Neural cell (in vitro differentiated cells): ENCODE measurements around the gene NDUFA11. TPM values are rescaled to one million over a fixed set of nuclear protein-coding genes. Genes with fewer than 3 reads are reported as not detected.

Experiments used
- H2AFZ ChIP-seq: fragments of 200-600, 300-800 bp; sonication (generic), shearing (Covaris generic); 2 replicates; pipeline ENCODE4 v1.6.0; 2014; ENCODE audit warnings: low read depth, mild to moderate bottlenecking, antibody characterized with exemption, low read length, moderate library complexity
- H3F3A ChIP-seq: fragments of 200-600 bp; shearing (Covaris generic); 2 replicates; pipeline ENCODE4 v1.6.1; 2016; ENCODE audit warnings: mild to moderate bottlenecking, moderate library complexity, mixed read lengths, antibody characterized with exemption, low read length; ENCODE audit not compliant: insufficient read depth, poor library complexity, severe bottlenecking
- H3K27ac ChIP-seq: fragments of 200-600, 300-800 bp; sonication (generic), shearing (Covaris generic); 2 replicates; pipeline ENCODE4 v1.5.1; 2014; ENCODE audit warnings: mild to moderate bottlenecking, low read length, moderate library complexity
- H3K27me3 ChIP-seq: fragments of 300-800, 200-600 bp; sonication (generic), shearing (Covaris generic); 2 replicates; pipeline ENCODE4 v1.6.0; 2014; ENCODE audit warnings: mild to moderate bottlenecking, low read depth, low read length, moderate library complexity; ENCODE audit not compliant: insufficient read depth
- H3K36me3 ChIP-seq: fragments of 300-800, 200-600 bp; sonication (generic), shearing (Covaris generic); 2 replicates; pipeline ENCODE4 v1.5.1; 2014; ENCODE audit warnings: mild to moderate bottlenecking, antibody characterized with exemption, low read length, moderate library complexity; ENCODE audit not compliant: insufficient read depth
- H3K4me2 ChIP-seq: fragments of 300-800, 200-600 bp; sonication (generic), shearing (Covaris generic); 2 replicates; pipeline ENCODE4 v1.6.0; 2014; ENCODE audit warnings: mild to moderate bottlenecking, low read length
- H3K4me3 ChIP-seq: fragments of 300-800, 200-600 bp; sonication (generic), shearing (Covaris generic); 2 replicates; pipeline ENCODE4 v1.5.1; 2014; ENCODE audit warnings: mild to moderate bottlenecking, low read length, moderate library complexity
- H3K79me2 ChIP-seq: fragments of 200-600 bp; shearing (Covaris generic); replicated peaks from 2 replicates; pipeline ENCODE4 v1.6.0; 2014; ENCODE audit warnings: mild to moderate bottlenecking, low read length, moderate library complexity; ENCODE audit not compliant: insufficient read depth
- H3K9ac ChIP-seq: fragments of 300-800, 200-600 bp; sonication (generic), shearing (Covaris generic); 2 replicates; pipeline ENCODE4 v1.6.1; 2016; ENCODE audit warnings: mild to moderate bottlenecking, low read length, mixed read lengths
- H3K9me2 ChIP-seq: fragments of 200-600 bp; shearing (Covaris generic); 2 replicates; pipeline ENCODE4 v1.6.1; 2016; ENCODE audit warnings: mild to moderate bottlenecking, low read length, mixed read lengths; ENCODE audit not compliant: insufficient read depth
- H3K9me3 ChIP-seq: fragments of 200-600, 300-800 bp; sonication (generic), shearing (Covaris generic); 2 replicates; pipeline ENCODE4 v1.6.1; 2016; ENCODE audit warnings: mild to moderate bottlenecking, mixed run types, low read length, moderate library complexity, mixed read lengths
- H4K20me1 ChIP-seq: fragments of 200-600 bp; shearing (Covaris generic); 2 replicates; pipeline ENCODE4 v1.6.1; 2016; ENCODE audit warnings: mild to moderate bottlenecking, mixed run types; ENCODE audit not compliant: insufficient read depth
- CTCF ChIP-seq: fragments of 450-650 bp; IDR thresholded peaks from 2 replicates; pipeline ENCODE4 v1.5.1; 2014; ENCODE audit warnings: antibody characterized with exemption, mild to moderate bottlenecking, moderate library complexity; ENCODE audit not compliant: poor library complexity, severe bottlenecking
- EP300 ChIP-seq: fragments of 450-650 bp; conservative IDR thresholded peaks from 2 replicates; pipeline ENCODE4 v1.6.1; 2014; ENCODE audit warnings: antibody characterized with exemption, mild to moderate bottlenecking, moderate library complexity; ENCODE audit not compliant: poor library complexity, severe bottlenecking
- EZH2 ChIP-seq: fragments of 200-600, 300-800 bp; shearing (Covaris generic), sonication (generic); IDR thresholded peaks from 2 replicates; pipeline ENCODE4 v1.6.1; 2014; ENCODE audit warnings: antibody characterized with exemption, low read length, borderline replicate concordance, mild to moderate bottlenecking; ENCODE audit not compliant: insufficient read depth, poor library complexity, severe bottlenecking
- MXI1 ChIP-seq: fragments of 450-650 bp; conservative IDR thresholded peaks from 2 replicates; pipeline ENCODE4 v1.6.1; 2014; ENCODE audit warnings: antibody characterized with exemption, mild to moderate bottlenecking; ENCODE audit not compliant: poor library complexity, severe bottlenecking
- POLR2AphosphoS5 ChIP-seq: IDR thresholded peaks from 2 replicates; pipeline ENCODE4 v1.6.1; 2012
- RAD21 ChIP-seq: fragments of 450-650 bp; conservative IDR thresholded peaks from 2 replicates; pipeline ENCODE4 v1.6.1; 2014; ENCODE audit warnings: antibody characterized with exemption, mild to moderate bottlenecking, moderate library complexity
- SMC3 ChIP-seq: fragments of 450-650 bp; conservative IDR thresholded peaks from 2 replicates; pipeline ENCODE4 v1.6.1; 2014; ENCODE audit warnings: antibody characterized with exemption, mild to moderate bottlenecking, moderate library complexity; ENCODE audit not compliant: poor library complexity
- TAF1 ChIP-seq: IDR thresholded peaks from 2 replicates; pipeline ENCODE4 v1.6.1; 2012; ENCODE audit warnings: low read depth
- polyA plus RNA-seq: library from polyadenylated mRNA; depleted of rRNA; stranded (reverse); fragments of >200 nt; gene quantifications from 2 replicates; pipeline ENCODE4 v1.2.3, GENCODE V29; 2014
- TF ChIP-seq, protein P1 (sequence below): IDR thresholded peaks from 2 replicates; pipeline ENCODE4 v1.6.1; 2012; ENCODE audit warnings: borderline replicate concordance

Gene NDUFA11
- polyA plus RNA-seq, 1 donor from 2014 or later, result 594 TPM

- no peaks in the 10 kb centered on the region for H3K27me3 ChIP-seq
These were observed 11.6 kb upstream of the NDUFA11 start for GRCh38 chr19:5914946-5915781.

DNA sequence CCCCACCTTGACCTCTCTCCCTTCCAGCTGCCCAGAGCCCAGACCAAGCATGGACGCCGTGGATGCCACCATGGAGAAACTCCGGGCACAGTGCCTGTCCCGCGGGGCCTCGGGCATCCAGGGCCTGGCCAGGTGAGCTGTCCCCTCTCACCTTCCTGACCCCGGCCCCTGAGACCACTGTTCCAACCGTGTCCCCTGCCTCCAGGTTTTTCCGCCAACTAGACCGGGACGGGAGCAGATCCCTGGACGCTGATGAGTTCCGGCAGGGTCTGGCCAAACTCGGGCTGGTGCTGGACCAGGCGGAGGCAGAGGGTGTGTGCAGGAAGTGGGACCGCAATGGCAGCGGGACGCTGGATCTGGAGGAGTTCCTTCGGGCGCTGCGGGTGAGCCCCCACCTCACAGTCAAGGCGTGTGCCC, 10.8 kb upstream of the NDUFA11 start:
- no peaks in the 10 kb centered on the region for H4K20me1 ChIP-seq
- no peaks in the 10 kb centered on the region for H3K9me3 ChIP-seq
- no peak overlapping the region for H3K9ac ChIP-seq
- no peaks in the 10 kb centered on the region for H3K79me2 ChIP-seq
- no peaks in the 10 kb centered on the region for H3K36me3 ChIP-seq
- no peak overlapping the region for H2AFZ ChIP-seq
- no peak overlapping the region for H3K4me3 ChIP-seq
- H3F3A ChIP-seq, result no peaks in the 10 kb centered on the region
- no peaks in the 10 kb centered on the region for H3K27me3 ChIP-seq
- H3K9me2 ChIP-seq, result no peaks in the 10 kb centered on the region
- no peak overlapping the region for H3K27ac ChIP-seq
- no peak overlapping the region for H3K4me2 ChIP-seq
- TF ChIP-seq, protein P1, sequence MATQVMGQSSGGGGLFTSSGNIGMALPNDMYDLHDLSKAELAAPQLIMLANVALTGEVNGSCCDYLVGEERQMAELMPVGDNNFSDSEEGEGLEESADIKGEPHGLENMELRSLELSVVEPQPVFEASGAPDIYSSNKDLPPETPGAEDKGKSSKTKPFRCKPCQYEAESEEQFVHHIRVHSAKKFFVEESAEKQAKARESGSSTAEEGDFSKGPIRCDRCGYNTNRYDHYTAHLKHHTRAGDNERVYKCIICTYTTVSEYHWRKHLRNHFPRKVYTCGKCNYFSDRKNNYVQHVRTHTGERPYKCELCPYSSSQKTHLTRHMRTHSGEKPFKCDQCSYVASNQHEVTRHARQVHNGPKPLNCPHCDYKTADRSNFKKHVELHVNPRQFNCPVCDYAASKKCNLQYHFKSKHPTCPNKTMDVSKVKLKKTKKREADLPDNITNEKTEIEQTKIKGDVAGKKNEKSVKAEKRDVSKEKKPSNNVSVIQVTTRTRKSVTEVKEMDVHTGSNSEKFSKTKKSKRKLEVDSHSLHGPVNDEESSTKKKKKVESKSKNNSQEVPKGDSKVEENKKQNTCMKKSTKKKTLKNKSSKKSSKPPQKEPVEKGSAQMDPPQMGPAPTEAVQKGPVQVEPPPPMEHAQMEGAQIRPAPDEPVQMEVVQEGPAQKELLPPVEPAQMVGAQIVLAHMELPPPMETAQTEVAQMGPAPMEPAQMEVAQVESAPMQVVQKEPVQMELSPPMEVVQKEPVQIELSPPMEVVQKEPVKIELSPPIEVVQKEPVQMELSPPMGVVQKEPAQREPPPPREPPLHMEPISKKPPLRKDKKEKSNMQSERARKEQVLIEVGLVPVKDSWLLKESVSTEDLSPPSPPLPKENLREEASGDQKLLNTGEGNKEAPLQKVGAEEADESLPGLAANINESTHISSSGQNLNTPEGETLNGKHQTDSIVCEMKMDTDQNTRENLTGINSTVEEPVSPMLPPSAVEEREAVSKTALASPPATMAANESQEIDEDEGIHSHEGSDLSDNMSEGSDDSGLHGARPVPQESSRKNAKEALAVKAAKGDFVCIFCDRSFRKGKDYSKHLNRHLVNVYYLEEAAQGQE, result no peak
- TF ChIP-seq SMC3 (no peak), TAF1 (no peak), RAD21 (no peak), EP300 (no peak), POLR2AphosphoS5 (no peak), EZH2 (no peak)

More at GRCh38 chr19:5914946-5915781, 11.6 kb upstream of the NDUFA11 start:
- H3F3A ChIP-seq, result no peaks in the 10 kb centered on the region
- no peak overlapping the region for H3K27ac ChIP-seq
- no peaks in the 10 kb centered on the region for H3K9me3 ChIP-seq
- H2AFZ ChIP-seq, result no peak overlapping the region
- H3K9ac ChIP-seq, result no peak overlapping the region
- H4K20me1 ChIP-seq, result no peaks in the 10 kb centered on the region
- H3K4me3 ChIP-seq, result no peak overlapping the region
- TF ChIP-seq, protein P1, result no peak
- TF ChIP-seq SMC3 (no peak), POLR2AphosphoS5 (no peak), EZH2 (no peak), TAF1 (no peak), MXI1 (no peak), EP300 (no peak), CTCF (no peak), RAD21 (no peak)
- H3K9me2 ChIP-seq, result no peaks in the 10 kb centered on the region
- no peaks in the 10 kb centered on the region for H3K36me3 ChIP-seq
- H3K79me2 ChIP-seq, result no peaks in the 10 kb centered on the region
- H3K4me2 ChIP-seq, result no peak overlapping the region
